Neural progenitor cell (in vitro differentiated cells): ENCODE results near the gene DTNB.

ENCODE experiments used
- CTCF ChIP-seq: fragments of 200-600 bp; sonication (generic); IDR thresholded peaks from 2 replicates; pipeline ENCODE4 v1.5.1; 2017; ENCODE audit warnings: antibody characterized with exemption, mild to moderate bottlenecking
- EZH2 ChIP-seq: fragments of 200-600 bp; sonication (generic); IDR thresholded peaks from 2 replicates; pipeline ENCODE4 v1.6.1; 2017; ENCODE audit warnings: antibody characterized with exemption, mild to moderate bottlenecking, moderate library complexity
- EZH2phosphoT487 ChIP-seq: fragments of 200-600 bp; sonication (generic); IDR thresholded peaks from 2 replicates; pipeline ENCODE4 v1.6.1; 2017; ENCODE audit warnings: antibody characterized with exemption

GRCh38 chr2:25499157-25499556 is 174.2 kb downstream of the DTNB start:
- TF ChIP-seq EZH2 (no peak), CTCF (no peak), EZH2phosphoT487 (no peak)
